HG02870 (cell line): ENCODE data around the gene GNAI3.
A peak's percentile ranks its signal among the peaks of the same experiment; 100 is the strongest.

Experiments
- ATAC-seq: cut with Tn5 transposase; IDR thresholded peaks from one replicate; pipeline ENCODE4 v1.9.1; 2021; ENCODE audit warnings: mild to moderate bottlenecking, moderate library complexity; ENCODE audit not compliant: unreplicated experiment

GNAI3 gene

DNA sequence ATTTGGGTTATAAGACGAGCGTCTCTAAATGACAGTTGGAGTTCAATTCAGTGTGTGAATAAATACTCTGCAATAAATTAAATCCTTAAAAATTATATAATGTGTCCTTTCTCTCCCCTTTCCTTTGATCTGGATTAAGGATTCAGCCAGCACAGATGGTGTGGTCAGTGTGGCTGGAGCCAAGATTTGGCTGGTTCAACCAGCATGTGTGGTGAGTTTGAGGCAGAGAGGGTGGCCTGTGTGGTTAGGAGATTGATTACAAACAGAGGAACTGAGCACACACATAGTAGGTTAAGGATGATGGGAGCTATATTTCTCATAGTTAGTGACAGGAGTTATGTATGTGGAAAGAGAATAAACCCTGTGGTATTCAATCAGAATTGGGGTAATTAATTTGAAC, 24.7 kb upstream of the GNAI3 start:
- ATAC-seq, result no peak

DNA sequence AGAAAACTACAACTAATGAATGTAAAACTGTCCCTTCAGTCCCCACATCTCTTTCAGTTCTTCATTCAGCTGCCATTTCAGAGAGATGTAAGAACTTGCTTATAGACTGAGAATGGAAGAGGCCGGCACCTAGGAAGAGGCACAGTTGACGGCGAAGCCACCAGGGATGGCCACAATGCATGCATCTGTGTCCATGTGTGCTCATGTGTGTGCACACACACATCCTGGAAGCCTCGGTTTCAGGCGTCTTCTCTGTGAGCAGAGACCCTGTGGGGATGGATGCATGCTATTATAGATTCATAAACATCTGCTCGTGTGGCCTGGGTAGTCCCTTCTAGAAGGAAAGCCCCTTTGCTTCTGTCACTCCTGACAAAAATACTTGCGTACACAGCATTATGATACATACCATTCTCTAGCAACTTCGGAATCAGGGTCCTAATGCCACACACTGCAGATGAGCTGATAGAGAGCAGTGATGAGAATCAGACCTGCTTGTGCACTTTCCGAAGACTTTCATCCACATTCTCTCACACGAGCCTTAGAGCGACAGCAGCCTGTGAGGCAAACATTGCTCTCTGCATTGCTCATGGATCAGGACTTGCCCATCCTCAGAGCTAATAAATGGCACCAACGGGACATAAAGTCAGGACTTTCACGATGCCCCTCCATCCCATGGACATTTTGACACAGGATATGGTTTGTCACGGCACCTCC, 21.2 kb upstream of the GNAI3 start:
- peak; percentile 76 for ATAC-seq

DNA sequence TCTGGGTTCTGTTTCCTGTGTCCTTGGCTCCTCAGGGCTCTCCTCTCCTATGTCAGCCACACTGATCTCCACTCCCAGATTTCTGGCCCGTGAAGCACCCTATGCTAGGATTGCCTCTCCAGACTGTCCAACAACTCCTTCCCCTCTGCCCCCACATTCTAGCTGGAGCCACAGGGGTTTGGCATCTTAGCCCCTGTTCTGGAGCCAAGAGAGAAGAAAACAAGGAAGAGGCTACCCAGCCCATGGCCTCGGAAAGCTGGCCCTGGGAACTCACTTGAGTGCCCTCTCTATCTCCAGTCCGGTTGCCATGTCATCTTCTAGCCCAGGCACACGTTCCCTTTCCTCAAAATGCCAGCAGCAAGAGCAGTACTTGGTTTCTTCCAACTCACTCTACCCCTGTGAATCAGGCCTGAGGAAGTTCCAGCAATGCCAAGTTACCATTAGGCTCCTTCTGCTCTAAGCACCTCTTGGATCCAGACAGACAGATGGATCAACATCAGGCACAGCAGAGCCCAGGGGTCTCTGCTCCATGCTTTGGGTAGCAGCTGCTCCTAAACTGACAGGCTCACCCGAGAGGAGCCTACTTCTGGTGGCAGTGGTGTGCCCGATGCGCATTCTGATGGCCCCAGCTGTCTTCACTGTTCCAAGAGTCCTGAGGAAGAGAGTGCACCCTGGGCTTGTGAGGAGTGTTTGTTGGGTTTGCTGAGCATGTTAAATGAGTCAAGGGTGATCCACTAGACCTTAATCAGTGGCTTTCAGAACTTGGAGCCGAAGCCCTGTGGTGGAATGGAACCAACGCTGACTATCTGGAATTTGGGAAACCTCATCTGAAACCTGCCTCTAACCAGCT, 20.3 kb upstream of the GNAI3 start:
- ATAC-seq, result no peak

DNA sequence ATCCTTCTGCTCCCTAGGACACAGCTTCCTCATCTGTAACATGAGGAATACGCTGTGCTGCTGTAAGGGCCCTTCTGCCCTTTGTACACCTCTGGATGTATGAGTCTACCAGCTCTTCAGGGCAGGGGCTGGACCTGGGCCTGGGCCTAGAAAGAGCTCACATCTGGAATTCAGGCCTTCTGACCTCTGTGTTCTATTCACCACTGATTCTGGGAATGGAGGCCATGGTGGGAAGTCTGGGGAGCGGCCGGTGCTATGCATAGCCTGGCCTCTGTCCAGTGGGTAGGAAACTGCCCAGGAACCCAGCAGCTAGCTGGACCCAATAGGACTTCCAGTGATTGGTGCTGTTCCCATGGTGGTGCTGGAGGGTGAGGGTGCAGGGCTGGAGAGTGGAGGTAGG, 19.7 kb upstream of the GNAI3 start:
- ATAC-seq, result no peak

GRCh38 chr1:109529881-109530456, 18.4 kb upstream of the GNAI3 start:
- ATAC-seq, result no peak

DNA sequence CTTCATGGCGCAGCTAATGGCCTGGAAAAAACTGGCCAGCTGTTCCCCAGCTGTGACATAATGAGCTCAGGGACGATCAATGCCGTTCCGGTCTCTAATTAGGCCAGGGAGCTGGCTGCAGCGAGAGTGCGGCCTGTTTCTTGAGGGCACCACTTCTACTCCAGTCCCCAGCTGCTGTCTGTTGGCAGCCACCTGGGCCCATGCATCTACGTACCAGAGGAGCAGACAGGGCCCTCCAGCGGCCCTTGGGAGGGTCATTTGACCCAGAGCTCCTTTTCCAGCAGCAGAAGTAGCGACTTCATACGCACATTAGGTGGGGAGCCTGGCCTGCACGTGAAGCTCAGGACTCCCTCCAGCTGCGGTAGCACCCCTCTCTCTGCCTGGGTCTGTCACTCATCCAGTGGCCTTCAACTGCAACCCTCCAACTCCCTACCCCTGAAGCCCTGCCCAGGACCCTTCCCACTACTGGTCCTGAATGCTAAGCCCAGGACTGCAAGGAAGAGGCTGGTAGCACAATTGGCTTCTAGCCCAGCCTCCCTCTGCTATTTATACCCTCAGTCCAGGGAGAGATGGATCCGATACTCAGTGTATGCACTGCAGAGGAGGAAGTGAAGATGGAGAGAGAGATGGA, 17.8 kb upstream of the GNAI3 start:
- no peak for ATAC-seq

- no peak for ATAC-seq
Measured at GRCh38 chr1:109531380-109531779, 17.0 kb upstream of the GNAI3 start.

DNA sequence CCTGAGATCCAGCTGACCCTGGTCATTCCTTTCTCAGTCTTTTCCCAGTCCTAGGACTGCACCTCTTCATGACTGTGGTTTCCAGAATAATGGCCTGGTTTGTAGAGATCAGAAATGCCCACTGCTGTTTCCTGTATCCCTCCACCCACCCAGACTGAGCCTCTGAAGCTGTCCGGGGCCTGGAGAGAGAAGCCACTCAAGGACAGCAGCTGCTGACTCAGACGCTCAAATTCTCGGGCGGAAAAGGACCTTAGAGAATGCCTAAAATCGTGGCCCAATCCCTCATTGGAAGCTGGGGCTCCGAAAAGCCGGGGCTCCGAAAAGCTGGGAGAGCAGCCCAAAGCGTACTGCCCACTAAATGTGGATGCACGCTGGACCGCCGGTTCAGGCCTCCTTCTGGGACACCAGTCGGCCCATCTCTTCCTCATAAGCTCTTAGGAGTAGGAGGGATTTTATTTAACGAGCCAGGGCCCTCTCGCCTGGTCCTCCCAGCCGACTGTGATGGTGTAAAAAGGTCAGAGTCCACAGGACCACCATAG, 16.5 kb upstream of the GNAI3 start:
- ATAC-seq, result no peak

DNA sequence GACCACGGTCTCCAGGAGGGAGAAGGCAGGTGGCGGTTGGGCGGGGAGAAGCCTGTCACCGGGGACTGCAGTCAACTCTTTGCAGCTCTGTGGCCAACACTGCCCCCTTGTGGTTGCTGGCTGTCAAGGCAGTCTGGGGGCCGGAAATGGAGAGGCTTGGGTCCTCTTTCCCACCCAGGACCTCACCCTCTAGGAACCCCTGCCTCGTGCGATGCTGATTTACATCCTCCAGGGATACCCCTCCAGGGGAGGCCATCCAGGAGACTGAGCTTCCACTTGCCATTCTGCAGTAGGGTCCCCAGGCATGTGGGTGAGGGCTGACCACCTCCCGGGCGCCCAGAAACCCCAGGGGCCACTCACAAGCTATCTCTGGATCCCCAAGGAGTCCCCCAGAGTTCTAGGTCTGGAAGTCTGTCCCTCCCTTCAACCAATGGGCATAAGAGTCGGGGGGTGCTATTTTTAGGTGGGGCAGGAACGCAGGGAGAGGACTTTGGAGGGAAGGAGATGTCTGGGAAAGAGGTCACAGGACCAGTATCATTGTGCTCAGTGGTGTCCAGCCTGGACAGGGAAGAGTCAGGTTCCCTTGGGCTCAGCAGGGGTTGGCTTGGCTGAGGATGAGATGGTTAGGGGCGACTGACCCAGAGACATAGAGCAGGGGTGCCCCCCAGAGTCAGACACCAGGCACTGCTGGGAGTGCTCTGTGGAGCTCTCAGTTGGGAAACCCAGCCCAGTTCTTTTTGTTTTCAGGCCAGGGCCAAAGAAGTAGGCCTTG, 15.9 kb upstream of the GNAI3 start:
- peak; percentile 68 for ATAC-seq

- no peak for ATAC-seq
Measured at GRCh38 chr1:109534307-109534858, 14.0 kb upstream of the GNAI3 start.

GRCh38 chr1:109535481-109535880, 12.9 kb upstream of the GNAI3 start:
- no peak for ATAC-seq

GRCh38 chr1:109535971-109536491, 12.4 kb upstream of the GNAI3 start:
- no peak for ATAC-seq

DNA sequence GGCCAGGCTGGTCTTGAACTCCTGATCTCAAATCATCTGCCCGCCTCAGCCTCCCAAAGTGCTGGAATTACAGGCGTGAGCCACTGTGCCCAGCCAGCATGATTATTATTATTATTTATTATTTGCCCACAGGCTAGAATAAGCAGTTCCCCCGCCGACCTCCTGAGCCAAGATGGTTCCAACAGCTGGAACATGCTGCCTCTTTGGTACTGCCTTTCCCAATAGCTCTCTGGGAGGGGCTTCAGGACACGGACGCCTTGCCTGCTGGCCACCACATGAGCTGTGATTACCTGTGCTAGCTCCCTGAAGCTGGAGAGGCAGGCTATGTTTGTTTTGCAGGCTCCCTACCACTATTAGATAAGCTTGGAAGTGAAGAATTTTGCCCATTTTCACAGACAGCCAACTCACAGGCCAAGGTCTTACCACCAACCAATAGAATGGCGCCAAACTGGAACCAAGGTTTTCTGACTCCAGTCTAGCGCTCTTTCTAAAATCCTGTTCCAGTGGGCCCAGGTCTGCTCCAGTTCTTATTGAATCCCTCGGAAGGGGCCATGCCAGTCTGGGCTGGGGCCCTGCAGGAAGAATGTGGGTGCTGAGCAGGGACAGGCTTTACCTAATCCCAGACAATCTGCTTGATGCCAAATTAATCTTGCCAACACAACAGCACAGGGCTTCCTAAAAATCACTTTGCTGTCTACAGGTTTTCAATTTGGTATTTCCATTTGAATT, 10.8 kb upstream of the GNAI3 start:
- ATAC-seq, result no peak

- no peak for ATAC-seq
Measured at GRCh38 chr1:109538827-109539555, 9.4 kb upstream of the GNAI3 start.

DNA sequence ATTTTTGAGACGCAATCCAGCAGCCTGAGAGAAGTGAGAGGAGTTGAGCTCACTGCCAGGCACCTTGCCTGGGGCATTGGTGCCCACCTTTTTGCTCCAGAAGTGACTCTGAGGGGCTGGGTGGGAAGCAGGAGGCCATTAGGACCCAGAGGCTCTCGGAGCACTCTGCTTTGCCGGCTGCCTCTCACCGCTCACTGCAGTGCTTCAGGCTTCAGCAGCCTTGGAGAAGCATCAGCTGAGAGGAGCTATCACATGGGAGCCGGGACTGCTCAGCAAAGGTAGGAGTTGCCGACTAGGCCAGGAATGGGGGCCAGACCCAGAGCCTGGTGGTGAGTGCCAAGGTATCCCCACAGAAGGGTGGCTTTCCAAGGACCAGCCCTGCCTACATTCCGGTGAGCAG, 8.7 kb upstream of the GNAI3 start, which contains the start of gene GPR61:
Gene GPR61 (plus strand): TSS at position 197 of the 400 bp plus-strand sequence. CDS start 3,151 bp downstream, outside the sequence.
- ATAC-seq, result no peak

DNA sequence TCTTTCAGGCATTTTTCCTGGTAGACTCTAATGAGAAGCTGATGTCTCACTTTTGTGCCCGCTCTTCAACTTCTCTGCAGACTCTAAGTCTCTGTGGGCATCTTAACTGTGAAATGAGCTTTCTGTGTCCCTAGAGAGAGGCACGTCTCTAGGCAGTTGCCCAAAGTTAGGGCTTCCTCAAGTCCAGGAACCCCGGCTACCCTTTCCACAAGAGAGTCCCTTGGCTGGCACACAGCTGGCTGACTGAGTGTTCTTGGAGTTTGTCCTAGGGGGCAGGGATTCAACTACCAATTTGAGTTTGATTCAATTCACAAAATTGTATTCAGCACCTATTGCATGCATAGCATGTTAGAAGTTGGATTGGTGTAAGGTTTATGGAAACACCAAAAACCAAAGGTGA, 7.3 kb upstream of the GNAI3 start:
- no peak for ATAC-seq

DNA sequence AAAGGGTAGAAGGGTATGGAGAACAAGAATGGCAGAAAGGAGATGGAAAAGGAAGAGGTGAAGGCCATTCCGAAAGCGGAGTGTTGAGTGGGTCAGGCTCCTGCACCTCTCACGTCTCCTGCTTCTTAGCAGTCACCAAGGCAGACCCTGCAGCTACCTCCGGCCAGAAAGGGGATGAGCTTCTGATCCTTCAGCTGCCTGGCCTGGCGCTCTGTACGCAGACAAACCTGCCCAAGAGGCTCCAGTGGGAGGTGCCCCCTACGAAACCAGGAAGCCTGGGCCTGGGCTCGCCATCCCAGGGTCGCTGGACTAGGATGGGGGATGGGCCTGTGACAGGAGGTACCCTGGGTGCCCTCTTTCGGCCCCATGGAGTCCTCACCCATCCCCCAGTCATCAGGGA, 5.8 kb upstream of the GNAI3 start:
- no peak for ATAC-seq

GRCh38 chr1:109543283-109543987, 5.0 kb upstream of the GNAI3 start:
- ATAC-seq, result no peak
